ENCODE measurements around the gene C3orf22.

The C3orf22 gene

GRCh38 chr3:126556637-126557414, 1.9 kb downstream of the C3orf22 start:
- DNase-seq: no peak

- DNase-seq: no peak
These were observed 2.7 kb downstream of the C3orf22 start for GRCh38 chr3:126555795-126556636.

DNA sequence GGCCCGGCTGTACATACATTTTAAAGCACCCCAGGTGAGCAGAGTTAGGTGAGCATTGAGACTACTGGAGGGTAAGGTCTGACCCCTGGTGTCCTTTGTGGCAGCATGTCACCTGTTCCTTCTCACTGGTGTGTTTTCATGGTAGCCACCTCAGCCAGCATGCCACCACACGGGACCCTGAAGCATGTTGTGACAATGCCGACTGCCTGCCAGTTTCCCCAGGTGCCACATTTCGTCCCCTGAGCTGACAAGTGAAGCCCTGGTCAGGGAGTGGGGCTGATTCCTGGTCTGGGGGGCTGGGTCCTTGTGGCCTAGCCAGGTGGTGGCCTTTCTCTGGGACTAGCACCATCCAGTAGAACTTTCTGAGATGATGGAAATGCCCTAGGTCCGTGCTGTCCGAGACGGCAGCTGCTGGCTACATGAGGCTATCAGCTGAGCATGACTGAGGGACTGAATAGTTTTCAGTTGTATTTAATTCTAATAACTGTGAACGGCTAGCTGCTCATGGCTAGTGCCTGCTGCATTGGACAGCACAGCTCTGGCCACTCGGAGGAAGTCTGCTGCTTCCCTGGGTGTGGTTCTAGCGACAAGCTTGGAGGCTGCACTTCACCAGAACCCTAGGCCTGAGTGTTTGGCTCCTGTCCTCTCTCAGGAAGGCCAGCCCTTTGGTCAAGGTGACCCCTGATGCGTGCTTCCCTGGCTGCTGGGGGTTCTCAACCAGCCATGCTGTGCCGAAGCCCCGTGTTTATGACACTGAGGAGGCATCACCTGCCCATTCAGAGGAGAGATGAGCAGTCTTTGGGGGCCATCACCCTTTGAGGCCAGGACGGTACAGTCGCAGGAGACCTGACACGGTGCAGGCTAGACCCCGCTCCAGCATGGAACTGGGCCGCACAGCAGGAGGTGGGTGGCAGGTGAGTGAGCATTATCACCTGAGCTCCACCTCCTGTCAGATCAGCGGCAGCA, 3.9 kb downstream of the C3orf22 start:
- DNase-seq: no peak

GRCh38 chr3:126553284-126554084, 5.2 kb downstream of the C3orf22 start:
- no peak for DNase-seq

DNA sequence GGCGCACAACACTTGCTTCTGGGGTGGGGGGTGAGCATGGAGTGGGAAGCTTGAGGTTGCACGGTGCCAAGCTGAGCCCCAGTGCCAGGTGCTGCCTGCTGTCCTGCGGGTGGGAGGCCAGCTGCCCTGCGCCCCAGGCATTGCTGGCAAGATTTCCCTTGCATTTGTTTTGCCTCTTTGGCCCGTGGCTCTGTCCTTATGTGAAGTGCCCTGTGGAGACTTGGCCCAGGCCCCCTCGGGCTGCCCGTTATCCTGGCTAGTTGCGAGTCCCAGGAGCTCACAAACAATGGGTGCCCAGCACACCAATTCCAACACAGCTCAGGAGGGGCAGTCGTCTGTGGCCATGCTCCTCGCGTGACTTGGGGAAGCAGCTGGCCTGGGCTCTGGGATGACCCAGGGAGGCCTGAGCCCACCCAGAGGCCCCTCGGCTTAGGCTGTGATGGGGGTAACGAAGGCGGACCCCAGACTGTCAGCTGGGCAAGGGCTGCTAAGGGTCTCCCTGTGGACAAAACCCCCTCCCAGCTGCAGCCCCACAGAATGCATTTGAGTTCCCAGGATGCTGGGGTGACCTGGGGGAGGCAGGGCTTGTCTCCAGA, 5.9 kb downstream of the C3orf22 start:
- DNase-seq: no peak

DNA sequence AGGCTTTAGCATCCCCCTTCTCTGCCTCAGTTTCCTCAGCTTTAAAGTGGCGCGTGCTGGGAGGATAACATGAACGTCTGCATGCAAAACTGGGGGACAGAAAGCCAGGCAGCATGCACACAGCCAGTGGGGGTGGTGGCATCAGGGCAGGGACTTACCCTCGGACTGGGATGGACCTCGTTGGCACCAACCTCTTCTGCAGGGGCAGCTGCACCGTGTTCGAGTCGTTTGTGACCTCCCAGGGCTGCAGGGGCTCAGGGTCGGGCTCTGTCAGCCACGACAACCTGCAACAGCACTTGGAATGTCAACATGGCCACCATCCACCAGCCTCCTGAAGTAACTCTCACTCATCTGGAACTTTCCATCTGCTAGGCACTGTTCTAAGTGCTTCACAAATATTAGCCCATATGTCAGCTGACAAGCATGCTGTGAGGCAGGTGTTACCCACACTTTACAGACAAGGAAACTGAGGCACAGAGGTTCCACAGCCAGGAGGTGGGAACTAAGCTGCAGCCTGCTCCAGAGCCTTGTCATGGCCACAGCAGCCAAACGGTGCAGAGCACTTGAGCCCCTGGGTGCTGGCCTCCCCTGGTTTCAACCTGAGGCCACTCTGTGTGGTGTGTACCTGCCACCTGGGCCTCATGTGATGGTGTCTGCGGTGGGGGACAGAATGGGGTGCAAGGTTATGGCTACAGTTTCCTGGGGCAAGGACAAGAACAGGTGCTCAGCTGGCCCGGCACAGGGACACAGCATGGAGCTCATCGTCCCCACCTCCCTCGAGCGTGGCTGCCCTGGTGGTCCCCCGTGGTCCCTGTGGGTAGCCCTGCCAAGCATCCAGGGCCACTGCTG, 6.7 kb downstream of the C3orf22 start:
- no peak for DNase-seq

DNA sequence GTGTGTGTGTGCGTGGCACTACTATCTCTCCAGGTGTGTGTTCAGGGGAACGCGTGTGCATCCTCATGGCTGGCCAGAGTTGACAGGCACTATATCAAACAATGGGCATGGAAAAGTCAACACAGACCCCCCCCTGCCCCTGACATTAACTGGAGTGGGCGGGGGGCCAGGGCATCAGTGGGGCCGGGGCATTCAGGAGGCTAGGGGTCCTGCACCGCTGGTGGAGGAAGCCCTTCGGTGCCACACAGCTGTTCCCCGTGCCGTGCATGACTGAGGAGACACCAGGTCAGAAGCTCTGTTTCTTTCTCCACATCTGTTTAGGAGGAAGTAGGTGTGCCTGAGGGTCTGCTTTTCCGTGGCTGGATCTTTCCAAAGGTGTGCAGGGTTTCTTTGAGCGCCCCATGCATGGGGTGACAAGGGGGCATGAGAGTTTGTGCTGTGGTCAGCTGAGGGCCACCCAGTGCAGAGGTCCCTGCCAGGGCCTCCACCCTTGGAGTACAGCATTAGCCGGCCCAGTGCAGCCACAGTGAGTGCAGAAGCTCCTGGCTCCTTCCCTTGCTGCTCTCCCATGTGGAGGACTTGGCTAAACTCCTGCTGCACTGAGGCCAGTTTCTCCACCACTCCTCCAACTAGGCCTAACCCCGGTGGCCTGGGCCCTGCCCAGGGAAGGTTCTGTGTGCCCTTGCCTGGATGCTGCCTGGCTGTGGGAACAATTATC, 7.5 kb downstream of the C3orf22 start:
- no peak for DNase-seq

DNA sequence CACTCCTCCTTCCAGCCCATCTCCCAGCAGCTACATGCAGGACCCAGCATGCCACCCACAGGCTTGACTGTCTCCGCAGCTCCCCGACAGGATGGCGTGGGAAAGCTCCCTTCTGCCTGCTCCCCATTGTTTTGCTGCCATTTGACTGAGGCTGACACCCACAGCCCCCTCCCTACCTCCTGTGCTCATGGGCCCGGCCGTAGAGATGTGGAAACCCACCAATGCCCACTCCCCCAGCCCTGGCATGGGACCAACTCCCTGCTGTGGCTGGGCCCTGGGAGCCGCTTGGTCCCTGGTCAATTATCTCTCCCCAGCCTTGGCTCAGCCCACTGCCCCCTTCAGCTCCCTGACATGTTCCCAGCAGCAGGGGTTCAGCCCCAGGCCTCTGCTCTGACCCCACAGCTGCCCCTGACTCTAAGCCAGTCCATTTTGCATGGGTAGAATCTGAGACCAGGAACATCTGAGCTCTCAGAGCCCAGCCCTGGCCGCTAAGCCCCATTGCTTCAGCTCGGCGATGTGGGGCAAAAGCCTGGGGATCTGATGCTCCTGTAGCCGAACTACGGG, 8.2 kb downstream of the C3orf22 start:
- no peak for DNase-seq

DNA sequence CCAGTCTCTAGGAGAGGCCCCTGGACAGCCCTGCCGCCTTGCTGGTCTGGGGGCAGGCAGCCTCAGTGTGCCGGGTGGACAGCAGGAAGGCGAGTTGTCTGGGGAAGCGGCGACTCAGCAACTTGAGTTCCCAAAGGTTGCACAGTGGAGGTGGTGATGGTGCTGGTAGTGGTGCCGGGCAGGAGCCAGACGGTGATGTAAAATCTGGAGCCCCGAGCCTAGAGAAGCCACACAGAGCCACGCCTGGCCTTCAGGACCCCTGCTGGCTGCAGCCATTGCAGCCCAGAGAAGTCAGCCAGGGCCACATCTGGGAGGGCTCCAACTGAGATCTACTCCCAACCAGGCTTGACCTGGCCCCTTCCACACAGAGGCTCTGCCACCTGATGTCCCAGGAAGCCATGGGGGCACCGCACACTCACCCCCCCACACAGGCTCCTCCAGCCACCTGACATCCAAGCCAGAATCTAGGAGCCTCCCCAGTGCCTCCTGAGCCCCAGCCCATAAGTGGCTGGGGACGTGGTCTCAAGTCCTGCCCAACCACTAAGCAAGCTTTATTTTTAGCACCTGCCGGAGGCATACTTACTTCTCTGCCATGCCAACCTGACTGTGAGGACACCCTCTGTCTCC, 8.8 kb downstream of the C3orf22 start:
- no peak for DNase-seq

DNA sequence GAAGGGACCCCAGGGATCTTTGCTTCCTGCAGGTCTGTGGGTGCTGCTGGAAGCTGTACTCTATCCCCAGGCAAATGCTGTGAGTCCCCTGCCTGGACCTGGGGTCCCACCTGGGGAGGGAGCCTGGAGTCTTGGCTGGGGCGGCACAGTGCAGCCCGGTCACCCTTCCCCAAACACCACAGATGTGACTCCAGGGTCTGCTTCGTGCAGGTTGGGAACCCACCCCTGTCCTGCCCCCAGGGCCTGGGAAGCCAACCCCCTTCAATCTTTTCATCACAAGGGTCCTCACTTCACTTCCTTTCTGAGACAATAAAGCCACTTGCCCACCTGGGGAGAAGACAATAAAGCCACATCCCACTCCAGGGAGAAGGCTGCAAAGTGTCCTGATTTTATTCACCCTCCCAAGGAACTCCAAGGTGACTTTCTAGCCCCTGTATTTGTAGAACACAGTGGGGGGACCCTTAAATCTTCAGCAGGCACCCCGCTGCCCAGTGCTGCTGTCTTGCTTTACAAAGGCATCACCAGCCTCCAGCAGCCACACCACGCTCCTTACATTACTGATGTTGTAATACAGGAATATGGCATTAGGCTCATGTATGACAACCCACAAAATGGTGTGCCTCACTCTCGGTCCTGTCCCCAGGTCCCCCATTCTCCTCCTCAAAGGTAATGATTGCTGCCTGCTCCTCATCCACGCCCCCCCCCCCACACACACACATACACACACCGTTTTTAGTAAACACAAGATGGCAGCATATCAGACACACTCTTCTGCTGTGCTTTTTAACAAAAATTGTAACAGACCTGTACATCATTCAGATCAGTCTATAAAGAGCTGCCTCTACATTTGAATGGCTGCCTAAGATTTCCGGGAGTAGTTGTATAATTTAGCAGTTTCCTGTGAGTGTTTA, 9.9 kb downstream of the C3orf22 start:
- no peak for DNase-seq

GRCh38 chr3:126547721-126548120, 11.0 kb downstream of the C3orf22 start:
- DNase-seq: no peak

DNA sequence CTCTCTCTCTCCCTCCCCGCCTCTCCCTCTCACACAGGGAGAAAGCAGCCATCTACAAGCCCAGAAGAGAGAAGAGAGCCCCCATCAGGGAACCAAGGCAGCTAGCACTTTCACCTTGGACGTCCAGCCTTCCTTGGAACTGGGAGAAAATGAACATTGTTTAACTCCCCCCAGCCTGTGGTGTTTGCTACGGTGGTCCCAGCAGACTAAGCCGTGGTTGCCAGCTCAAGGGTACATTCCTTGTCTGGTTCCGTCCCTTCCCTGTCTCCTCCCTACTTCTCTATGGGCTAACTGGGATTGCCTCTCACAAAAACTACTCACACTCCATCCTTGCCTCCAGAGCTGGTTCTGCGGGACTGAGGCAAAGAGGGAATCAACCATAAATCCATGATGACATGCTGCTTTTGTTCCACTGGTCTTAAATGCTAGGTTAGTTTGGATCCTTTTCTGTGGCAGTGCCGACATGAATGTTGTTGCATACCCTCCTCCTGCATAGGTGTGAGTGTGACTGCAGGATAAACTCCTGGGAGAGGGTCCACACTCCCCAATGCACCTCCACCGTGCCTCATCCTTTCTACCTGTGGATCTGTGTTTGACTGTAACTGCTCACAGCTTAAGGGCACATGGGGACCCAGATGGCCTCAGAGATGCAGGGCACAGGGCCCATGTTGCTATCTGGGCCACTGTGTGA, 12.0 kb downstream of the C3orf22 start:
- no peak for DNase-seq

GRCh38 chr3:126546013-126546412, 12.7 kb downstream of the C3orf22 start:
- DNase-seq: no peak

DNA sequence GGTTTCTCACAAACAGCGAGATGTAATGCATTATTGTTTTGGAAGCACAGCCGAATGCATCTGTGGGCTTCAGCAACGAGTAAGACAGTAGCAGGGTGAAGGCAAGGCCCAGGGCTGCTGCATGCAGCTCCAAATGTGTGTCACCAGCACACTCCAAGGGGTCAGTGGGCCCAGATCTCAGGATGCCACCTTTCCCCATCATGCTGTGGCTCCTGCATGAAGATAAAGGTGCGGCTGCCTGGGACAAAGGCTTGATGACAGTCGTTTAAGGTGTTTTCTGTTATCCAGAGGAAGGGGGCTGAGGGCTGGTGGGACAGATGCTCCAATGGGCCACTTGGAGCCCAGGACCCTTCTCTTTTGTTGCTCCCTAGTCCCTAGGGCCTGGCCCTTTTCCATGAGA, 13.2 kb downstream of the C3orf22 start:
- DNase-seq: no peak

DNA sequence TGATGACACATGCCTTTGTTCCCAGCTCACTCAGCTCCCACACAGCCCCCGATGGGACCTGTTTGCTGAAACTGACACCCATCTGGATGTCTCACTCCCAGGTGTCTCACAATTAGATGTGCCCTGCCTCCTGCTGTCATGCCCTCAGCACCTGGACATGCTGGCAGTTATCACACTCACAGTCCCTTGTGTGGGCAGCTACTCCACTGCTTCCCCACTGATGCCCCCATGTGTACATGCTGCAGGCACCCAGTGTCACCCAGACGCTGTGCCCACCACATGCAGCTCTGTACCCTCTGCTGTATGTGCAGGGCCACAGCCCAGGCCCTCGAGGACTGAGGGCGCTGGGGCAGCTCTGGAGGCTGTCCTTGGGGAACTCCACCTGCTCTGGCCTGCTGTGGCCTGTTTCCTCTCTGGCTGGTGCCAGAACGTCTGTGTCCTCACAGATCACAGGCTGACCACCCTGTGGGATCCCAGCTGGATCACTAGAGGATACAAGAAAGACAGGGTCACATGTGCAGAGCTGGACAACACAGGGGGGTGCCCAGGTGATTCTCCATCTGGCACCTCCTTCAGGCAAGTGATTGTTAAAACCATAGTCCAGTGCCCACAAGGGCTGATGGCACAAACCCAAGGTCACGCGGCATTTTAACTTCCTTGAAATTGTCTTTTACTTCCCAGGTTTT, 14.0 kb downstream of the C3orf22 start:
- no peak for DNase-seq

DNA sequence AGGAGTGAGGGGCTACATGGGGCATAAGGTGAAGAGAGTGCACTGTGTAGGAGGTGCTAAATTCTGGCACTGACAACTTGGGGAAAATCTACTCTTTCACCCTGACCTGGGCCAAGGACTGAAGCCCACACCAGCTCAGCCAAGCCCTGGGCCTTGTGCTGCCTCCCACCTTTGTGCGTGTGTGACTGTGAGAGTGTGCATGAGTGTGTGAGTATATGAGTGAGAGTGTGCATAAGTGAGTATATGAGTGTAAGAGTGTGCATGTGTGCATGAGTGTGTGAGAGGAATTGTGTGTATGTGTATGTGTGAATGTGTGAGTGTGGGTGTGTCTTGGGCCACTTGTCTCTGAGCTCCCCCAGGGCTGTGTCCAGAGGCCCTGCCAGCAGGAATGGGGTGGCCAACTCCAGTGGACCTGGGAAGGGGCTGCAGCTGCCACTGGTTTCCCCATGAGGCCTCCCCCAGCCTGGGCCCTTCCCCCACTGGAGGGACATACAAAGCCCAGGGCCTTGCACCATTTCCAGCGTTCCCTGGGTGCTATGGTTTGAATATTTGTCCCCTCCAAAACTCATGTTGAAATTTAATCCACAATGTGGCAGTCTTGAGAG, 15.2 kb downstream of the C3orf22 start:
- DNase-seq: no peak

All from DMS79 (cell line).